ENCODE results near the gene DNAJC18. TPM values are rescaled to one million over a fixed set of nuclear protein-coding genes. Genes with fewer than 3 reads are reported as not detected.
A peak's percentile ranks its signal among the peaks of the same experiment; 100 is the strongest.

Gene DNAJC18
- total RNA-seq, 2 donors from 2014 or later: 5.9 to 8.5 TPM

- Histone ChIP-seq H3K27me3 (no peaks in the 10 kb centered on the region), H3K4me1 (no peaks in the 10 kb centered on the region), H3K4me3 (peak overlapping the region; percentile 32 to 42), H3K27ac (peak overlapping the region; percentile 46 to 75), H3K36me3 (no peaks in the 10 kb centered on the region), H3K9me3 (no peaks in the 10 kb centered on the region)
- no peak for DNase-seq (ENCODE audit: low spot score)
- TF ChIP-seq, protein P1, sequence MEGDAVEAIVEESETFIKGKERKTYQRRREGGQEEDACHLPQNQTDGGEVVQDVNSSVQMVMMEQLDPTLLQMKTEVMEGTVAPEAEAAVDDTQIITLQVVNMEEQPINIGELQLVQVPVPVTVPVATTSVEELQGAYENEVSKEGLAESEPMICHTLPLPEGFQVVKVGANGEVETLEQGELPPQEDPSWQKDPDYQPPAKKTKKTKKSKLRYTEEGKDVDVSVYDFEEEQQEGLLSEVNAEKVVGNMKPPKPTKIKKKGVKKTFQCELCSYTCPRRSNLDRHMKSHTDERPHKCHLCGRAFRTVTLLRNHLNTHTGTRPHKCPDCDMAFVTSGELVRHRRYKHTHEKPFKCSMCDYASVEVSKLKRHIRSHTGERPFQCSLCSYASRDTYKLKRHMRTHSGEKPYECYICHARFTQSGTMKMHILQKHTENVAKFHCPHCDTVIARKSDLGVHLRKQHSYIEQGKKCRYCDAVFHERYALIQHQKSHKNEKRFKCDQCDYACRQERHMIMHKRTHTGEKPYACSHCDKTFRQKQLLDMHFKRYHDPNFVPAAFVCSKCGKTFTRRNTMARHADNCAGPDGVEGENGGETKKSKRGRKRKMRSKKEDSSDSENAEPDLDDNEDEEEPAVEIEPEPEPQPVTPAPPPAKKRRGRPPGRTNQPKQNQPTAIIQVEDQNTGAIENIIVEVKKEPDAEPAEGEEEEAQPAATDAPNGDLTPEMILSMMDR (IDR thresholded peaks at IDR 0.05): no peak
Measured at GRCh38 chr5:139461698-139462097, 22.4 kb upstream of the DNAJC18 start.

- no peaks in the 10 kb centered on the region for H3K4me1 ChIP-seq
- TF ChIP-seq, protein P1 (IDR thresholded peaks at IDR 0.05): no peak
- DNase-seq (ENCODE audit: low spot score): no peak
- no peaks in the 10 kb centered on the region for H3K27me3 ChIP-seq
- peak overlapping the region; percentile 32 to 42 for H3K4me3 ChIP-seq
- no peaks in the 10 kb centered on the region for H3K9me3 ChIP-seq
- H3K27ac ChIP-seq: peak overlapping the region; percentile 50 to 75
- H3K36me3 ChIP-seq: no peaks in the 10 kb centered on the region
Measured at GRCh38 chr5:139461176-139461575, 21.9 kb upstream of the DNAJC18 start.

- TF ChIP-seq, protein P1 (IDR thresholded peaks at IDR 0.05): no peak
- H3K27me3 ChIP-seq: no peaks in the 10 kb centered on the region
Measured at GRCh38 chr5:139460455-139460854, 21.1 kb upstream of the DNAJC18 start.

DNA sequence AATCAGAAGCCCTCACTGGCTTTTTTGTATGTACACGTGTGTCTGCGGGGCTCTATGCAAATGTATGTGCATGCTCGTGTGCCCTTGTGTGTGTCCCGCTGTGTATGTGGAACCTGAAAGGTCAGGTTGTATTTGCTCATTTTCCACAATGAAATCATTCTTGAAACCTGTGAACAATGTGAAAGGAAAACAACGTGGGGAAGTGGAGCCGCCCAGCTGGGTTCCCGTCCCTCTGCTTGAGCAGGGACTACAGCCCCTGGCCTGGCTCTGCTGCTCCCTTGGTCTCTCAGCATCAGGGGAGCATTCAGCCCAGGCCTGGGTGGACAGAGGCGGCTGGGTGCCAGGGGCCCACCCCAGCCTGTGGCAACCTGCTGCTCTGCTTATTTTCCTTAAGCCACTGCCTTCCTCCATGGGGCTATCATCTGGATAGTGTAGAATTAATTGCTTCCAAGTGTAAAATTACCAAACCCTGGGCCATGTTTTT lies 20.2 kb upstream of the DNAJC18 start:
- no peaks in the 10 kb centered on the region for H3K9me3 ChIP-seq
- no peak overlapping the region for H3K4me3 ChIP-seq
- peak overlapping the region; percentile 50 to 66 for H3K27ac ChIP-seq
- no peak for DNase-seq (ENCODE audit: low spot score)
- TF ChIP-seq, protein P1 (IDR thresholded peaks at IDR 0.05): no peak
- H3K36me3 ChIP-seq: no peaks in the 10 kb centered on the region
- no peaks in the 10 kb centered on the region for H3K27me3 ChIP-seq
- H3K4me1 ChIP-seq: no peaks in the 10 kb centered on the region

More at GRCh38 chr5:139460455-139460854, 21.1 kb upstream of the DNAJC18 start:
- Histone ChIP-seq H3K9me3 (no peaks in the 10 kb centered on the region), H3K4me1 (no peaks in the 10 kb centered on the region), H3K4me3 (peak overlapping the region in 1 of 2 donors; percentile 42), H3K27ac (peak overlapping the region; percentile 50 to 75), H3K36me3 (no peaks in the 10 kb centered on the region)
- DNase-seq (ENCODE audit: low spot score): no peak

DNA sequence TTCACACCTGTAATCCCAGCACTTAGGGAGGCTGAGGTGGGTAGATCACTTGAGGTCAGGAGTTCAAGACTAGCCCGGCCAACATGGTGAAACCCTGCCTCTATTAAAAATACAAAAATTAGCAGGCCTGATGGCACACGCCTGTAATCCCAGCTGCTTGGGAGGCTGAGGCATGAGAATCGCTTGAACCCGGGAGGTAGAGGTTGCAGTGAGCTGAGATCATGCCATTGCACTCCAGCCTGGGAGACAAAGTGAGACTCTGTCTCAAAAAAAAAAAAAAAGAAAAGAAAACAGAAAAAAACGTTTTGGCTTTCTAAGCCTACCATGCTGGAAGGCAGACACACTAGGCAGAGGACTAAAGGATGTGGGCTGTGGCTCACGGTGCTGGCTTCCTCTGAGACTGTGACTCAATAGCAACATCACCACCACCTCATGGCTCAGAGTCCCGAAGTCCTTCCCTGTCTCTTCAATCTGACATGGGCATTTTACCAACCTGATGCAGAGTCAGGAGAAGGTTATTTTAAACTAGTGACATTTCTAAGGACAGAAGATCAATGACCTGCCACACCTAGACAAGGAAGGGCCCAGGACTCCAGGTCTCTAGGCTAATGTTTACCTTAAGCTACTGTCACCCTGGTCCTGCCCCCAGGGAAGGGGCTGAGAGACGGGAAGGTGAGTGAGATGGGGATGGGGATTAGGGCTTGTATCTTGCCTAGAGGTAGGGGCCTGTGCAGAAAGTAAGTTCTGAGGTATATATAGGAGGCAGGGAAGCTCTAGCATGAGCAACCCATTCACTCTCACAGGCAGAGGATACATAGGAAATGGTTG lies 19.5 kb upstream of the DNAJC18 start:
- DNase-seq (ENCODE audit: low spot score): no peak
- H3K27ac ChIP-seq: peak overlapping the region; percentile 50 to 66
- no peaks in the 10 kb centered on the region for H3K4me1 ChIP-seq
- H3K36me3 ChIP-seq: no peaks in the 10 kb centered on the region
- TF ChIP-seq, protein P1 (IDR thresholded peaks at IDR 0.05): no peak
- H3K4me3 ChIP-seq: no peak overlapping the region
- no peaks in the 10 kb centered on the region for H3K27me3 ChIP-seq
- no peaks in the 10 kb centered on the region for H3K9me3 ChIP-seq

Data from right atrium auricular region (tissue), 2 donors.